Amniotic stem cell (primary cell): ENCODE data around the gene TMEM139.
A peak's percentile ranks its signal among the peaks of the same experiment; 100 is the strongest.
"Not testable (repeated sequence)": the region's sequence is repeated elsewhere in the genome, so short reads cannot be mapped to it uniquely, and the experiment has no call there.

ENCODE experiments used
- DNase-seq: peaks from one replicate; lab custom pipeline; 2025; lab: John Stamatoyannopoulos, UW

The TMEM139 gene

GRCh38 chr7:143259765-143260164 is 25.0 kb upstream of the TMEM139 start:
- DNase-seq: no peak

- no peak for DNase-seq
Observed at GRCh38 chr7:143261901-143262300, 22.9 kb upstream of the TMEM139 start.

GRCh38 chr7:143263266-143264195 is 21.2 kb upstream of the TMEM139 start, which contains the start of gene GSTK1:
Gene GSTK1 (plus strand): TSS chr7:143263441. CDS start chr7:143263514, 73 bp downstream.
- DNase-seq: peak; percentile 28

GRCh38 chr7:143264196-143264568 is 20.6 kb upstream of the TMEM139 start:
- DNase-seq: not testable (repeated sequence)

GRCh38 chr7:143265017-143265693 is 19.6 kb upstream of the TMEM139 start:
- DNase-seq: no peak

- no peak for DNase-seq
Observed at GRCh38 chr7:143269251-143269650, 15.5 kb upstream of the TMEM139 start.

- no peak for DNase-seq
Observed at GRCh38 chr7:143271240-143271639, 13.5 kb upstream of the TMEM139 start.

- no peak for DNase-seq
Observed at GRCh38 chr7:143272871-143273270, 11.9 kb upstream of the TMEM139 start.

GRCh38 chr7:143279186-143280098 is 5.3 kb upstream of the TMEM139 start:
- DNase-seq: peak; percentile 41

GRCh38 chr7:143280160-143280559 is 4.6 kb upstream of the TMEM139 start:
- no peak for DNase-seq

GRCh38 chr7:143280566-143280965 is 4.2 kb upstream of the TMEM139 start:
- no peak for DNase-seq

GRCh38 chr7:143281529-143281928 is 3.2 kb upstream of the TMEM139 start:
- DNase-seq: no peak

GRCh38 chr7:143282124-143282523 is 2.6 kb upstream of the TMEM139 start:
- DNase-seq: no peak

GRCh38 chr7:143283381-143283780 is 1.4 kb upstream of the TMEM139 start:
- no peak for DNase-seq

- DNase-seq: no peak
Observed at GRCh38 chr7:143285470-143285778, 666 bp downstream of the TMEM139 start.

- no peak for DNase-seq
Observed at GRCh38 chr7:143285806-143286521, 1.2 kb downstream of the TMEM139 start.

- DNase-seq: no peak
Observed at GRCh38 chr7:143286522-143286890, 1.7 kb downstream of the TMEM139 start.

- DNase-seq: no peak
Observed at GRCh38 chr7:143287339-143287934, 2.7 kb downstream of the TMEM139 start.

GRCh38 chr7:143287935-143288826 is 3.4 kb downstream of the TMEM139 start, which contains the start of gene CASP2:
Gene CASP2 (plus strand): TSS chr7:143288351. CDS start chr7:143288456, 105 bp downstream.
- peak; percentile 94 for DNase-seq

- peak; percentile 10 for DNase-seq
Observed at GRCh38 chr7:143288836-143289235, 4.1 kb downstream of the TMEM139 start.
